Keratinocyte (primary cell): ENCODE results near the gene SPOCK1. TPM values are rescaled to one million over a fixed set of nuclear protein-coding genes. Genes with fewer than 3 reads are reported as not detected.

Source experiments
- DNase-seq: peaks from one replicate; pipeline ENCODE4 v3.0.0-alpha.2; 2011; ENCODE audit warnings: low read depth, missing footprints, low spot score
- FAIRE-seq: peaks from 2 replicates; lab custom pipeline; 2011; peaks lifted over from hg19 to GRCh38; lab: Jason Lieb, UNC
- H2AFZ ChIP-seq: 2 replicates; pipeline ENCODE4 v1.6.0; 2012; ENCODE audit warnings: low read length, control low read depth, inconsistent platforms; ENCODE audit not compliant: control insufficient read depth
- H3K27ac ChIP-seq: 2 replicates; pipeline ENCODE4 v1.5.1; 2011; ENCODE audit warnings: low read length; ENCODE audit not compliant: control insufficient read depth, insufficient read depth
- H3K27me3 ChIP-seq: 3 replicates; pipeline ENCODE4 v1.6.0; 2011; ENCODE audit warnings: low read length; ENCODE audit not compliant: control insufficient read depth, insufficient read depth; ENCODE audit errors: extremely low read depth
- H3K36me3 ChIP-seq, 2 experiments: 2 replicates in 1 of 2; 3 replicates in 1 of 2; pipeline ENCODE4 v1.5.1; 2011; ENCODE audit warnings: low read length in 2 of 2, mild to moderate bottlenecking in 1 of 2; ENCODE audit not compliant: control insufficient read depth in 2 of 2, insufficient read depth in 2 of 2; ENCODE audit errors: extremely low read depth in 1 of 2
- H3K4me1 ChIP-seq: 3 replicates; pipeline ENCODE4 v1.5.1; 2011; ENCODE audit warnings: low read length; ENCODE audit not compliant: control insufficient read depth, insufficient read depth; ENCODE audit errors: extremely low read depth
- H3K4me2 ChIP-seq: 3 replicates; pipeline ENCODE4 v1.6.0; 2011; ENCODE audit warnings: low read depth, low read length; ENCODE audit not compliant: control insufficient read depth, insufficient read depth; ENCODE audit errors: extremely low read depth
- H3K4me3 ChIP-seq, 3 experiments: fragments of 200-600 bp in 1 of 3; sonication (generic) in 1 of 3; 2 replicates in 2 of 3; 3 replicates in 1 of 3; pipeline ENCODE4 v1.5.1; 2011 to 2016; ENCODE audit warnings: low read length in 3 of 3, mild to moderate bottlenecking in 3 of 3, control low read depth in 2 of 3, inconsistent platforms in 1 of 3, low read depth in 1 of 3, mixed read lengths in 1 of 3, mixed run types in 1 of 3, moderate library complexity in 1 of 3; ENCODE audit not compliant: control insufficient read depth in 2 of 3, insufficient read depth in 2 of 3; ENCODE audit errors: extremely low read depth in 1 of 3
- H3K79me2 ChIP-seq: 2 replicates; pipeline ENCODE4 v1.6.0; 2012; ENCODE audit warnings: low read length; ENCODE audit not compliant: control insufficient read depth, insufficient read depth
- H3K9ac ChIP-seq: 3 replicates; pipeline ENCODE4 v1.6.0; 2011; ENCODE audit warnings: low read length; ENCODE audit not compliant: control insufficient read depth, insufficient read depth; ENCODE audit errors: extremely low read depth
- H3K9me1 ChIP-seq: 3 replicates; pipeline ENCODE4 v1.6.0; 2011; ENCODE audit warnings: low read length; ENCODE audit not compliant: control insufficient read depth, insufficient read depth; ENCODE audit errors: extremely low read depth
- H3K9me3 ChIP-seq: 2 replicates; pipeline ENCODE4 v1.5.1; 2012; ENCODE audit warnings: low read depth, low read length; ENCODE audit not compliant: control insufficient read depth
- H4K20me1 ChIP-seq: 3 replicates; pipeline ENCODE4 v1.6.0; 2011; ENCODE audit warnings: low read length; ENCODE audit not compliant: control insufficient read depth, insufficient read depth; ENCODE audit errors: extremely low read depth
- EZH2 ChIP-seq: IDR thresholded peaks from one replicate; pipeline ENCODE4 v1.6.1; 2012; ENCODE audit warnings: inconsistent platforms, mild to moderate bottlenecking, low read length, moderate library complexity
- dilution Hi-C: fragments of 300-500 bp; cut with MboI; formaldehyde crosslinking; loops from one replicate; pipeline ENCODE4 v1.7.0; 2020; ENCODE audit warnings: low sequenced_read_pairs; ENCODE audit not compliant: extremely low pct_ligation_motif_present
- polyA plus RNA-seq, 5 experiments: library from polyadenylated mRNA; depleted of rRNA in 3 of 5; stranded (reverse) in 3 of 5; stranded (forward) in 1 of 5; unstranded in 1 of 5; fragments of >200 nt; gene quantifications; 1 replicate in 1 of 5; 2 replicates in 3 of 5; 3 replicates in 1 of 5; pipeline versions ENCODE4 v1.2.1 to v1.2.3, GENCODE V29; 2011 to 2012; ENCODE audit warnings: missing spikeins in 2 of 5, low read depth in 1 of 5, low replicate concordance in 1 of 5
- TF ChIP-seq, protein P1 (sequence below), 3 experiments: IDR thresholded peaks in 1 of 3; conservative IDR thresholded peaks in 1 of 3; optimal IDR thresholded peaks in 1 of 3; 2 replicates in 2 of 3; 3 replicates in 1 of 3; pipeline versions ENCODE3 to v1.5.1; 2011; ENCODE audit warnings: low read length in 3 of 3, mild to moderate bottlenecking in 3 of 3, moderate library complexity in 2 of 3, control low read depth in 1 of 3, inconsistent platforms in 1 of 3; ENCODE audit not compliant: insufficient read depth in 2 of 3; ENCODE audit errors: extremely low read depth in 1 of 3

Gene SPOCK1
- polyA plus RNA-seq, 1 donor (not counting 4 experiments of a cell fraction or from before 2014, with no cell fraction given), result 5.5 TPM

DNA sequence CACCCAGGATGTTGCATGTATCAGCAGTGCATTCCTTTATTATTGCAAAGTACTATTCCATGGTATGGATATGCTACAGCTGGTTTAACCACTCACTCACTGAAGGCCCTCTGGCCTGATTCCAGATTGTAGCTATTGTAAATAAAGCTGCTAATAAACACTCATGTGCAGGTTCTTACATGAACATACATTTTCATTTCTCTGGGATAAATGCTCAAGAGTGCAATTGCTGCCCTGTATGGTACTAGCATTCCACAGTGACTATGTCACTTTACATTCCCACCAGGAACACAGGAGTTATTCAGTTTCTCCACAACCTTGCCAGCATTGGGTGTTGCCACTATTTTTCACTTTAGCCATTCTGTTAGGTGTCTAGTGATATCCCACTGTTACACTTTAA is 267.6 kb downstream of the SPOCK1 start:
- TF ChIP-seq EZH2, result no peak
- TF ChIP-seq, protein P1, sequence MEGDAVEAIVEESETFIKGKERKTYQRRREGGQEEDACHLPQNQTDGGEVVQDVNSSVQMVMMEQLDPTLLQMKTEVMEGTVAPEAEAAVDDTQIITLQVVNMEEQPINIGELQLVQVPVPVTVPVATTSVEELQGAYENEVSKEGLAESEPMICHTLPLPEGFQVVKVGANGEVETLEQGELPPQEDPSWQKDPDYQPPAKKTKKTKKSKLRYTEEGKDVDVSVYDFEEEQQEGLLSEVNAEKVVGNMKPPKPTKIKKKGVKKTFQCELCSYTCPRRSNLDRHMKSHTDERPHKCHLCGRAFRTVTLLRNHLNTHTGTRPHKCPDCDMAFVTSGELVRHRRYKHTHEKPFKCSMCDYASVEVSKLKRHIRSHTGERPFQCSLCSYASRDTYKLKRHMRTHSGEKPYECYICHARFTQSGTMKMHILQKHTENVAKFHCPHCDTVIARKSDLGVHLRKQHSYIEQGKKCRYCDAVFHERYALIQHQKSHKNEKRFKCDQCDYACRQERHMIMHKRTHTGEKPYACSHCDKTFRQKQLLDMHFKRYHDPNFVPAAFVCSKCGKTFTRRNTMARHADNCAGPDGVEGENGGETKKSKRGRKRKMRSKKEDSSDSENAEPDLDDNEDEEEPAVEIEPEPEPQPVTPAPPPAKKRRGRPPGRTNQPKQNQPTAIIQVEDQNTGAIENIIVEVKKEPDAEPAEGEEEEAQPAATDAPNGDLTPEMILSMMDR (optimal IDR thresholded peaks at IDR 0.05 in 1 of 3, IDR thresholded peaks at IDR 0.05 in 1 of 3, conservative IDR thresholded peaks at IDR 0.05 in 1 of 3; ENCODE audit: extremely low read depth in 1 of 3, insufficient read depth in 2 of 3, low read length in 3 of 3), result no peak
- Histone ChIP-seq H3K4me3 (no peak overlapping the region), H3K27me3 (no peaks in the 10 kb centered on the region), H4K20me1 (no peaks in the 10 kb centered on the region), H3K36me3 (no peaks in the 10 kb centered on the region), H3K27ac (peak overlapping the region; percentile 57), H2AFZ (no peak overlapping the region), H3K79me2 (no peaks in the 10 kb centered on the region), H3K9me3 (no peaks in the 10 kb centered on the region), H3K4me1 (peaks cover 41% of the 10 kb centered on the region), H3K9ac (no peak overlapping the region), H3K4me2 (no peak overlapping the region), H3K9me1 (no peaks in the 10 kb centered on the region)
- FAIRE-seq, result peak; percentile 99
- dilution Hi-C loops, result no loop called here
- DNase-seq, result peak; percentile 98

DNA sequence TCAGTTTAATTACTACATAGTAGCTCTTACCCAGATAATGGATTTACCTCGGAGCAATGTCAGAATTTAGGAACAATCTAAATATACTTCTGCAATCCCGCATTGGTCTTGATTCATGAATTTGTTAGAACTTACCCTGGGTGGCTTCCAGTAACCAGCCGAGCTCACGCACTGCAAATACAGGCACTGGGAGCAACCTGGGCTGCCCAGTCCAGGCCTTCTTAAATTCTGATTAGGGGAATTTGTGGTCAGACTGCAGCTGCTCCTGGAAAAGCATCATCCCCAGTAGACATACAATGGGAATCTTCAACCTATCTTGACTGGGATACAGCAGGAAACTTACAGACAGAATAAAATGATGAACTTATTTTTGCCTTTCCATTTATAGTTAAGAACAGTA is 270.3 kb downstream of the SPOCK1 start:
- FAIRE-seq (no peak), DNase-seq (no peak)
- Histone ChIP-seq H3K4me1 (peaks cover 15% of the 10 kb centered on the region), H3K36me3 (no peaks in the 10 kb centered on the region), H3K9me1 (no peaks in the 10 kb centered on the region), H3K4me2 (no peak overlapping the region), H3K4me3 (no peak overlapping the region), H3K9ac (no peak overlapping the region), H3K27ac (no peak overlapping the region), H3K79me2 (no peaks in the 10 kb centered on the region), H2AFZ (no peak overlapping the region), H4K20me1 (no peaks in the 10 kb centered on the region), H3K27me3 (no peaks in the 10 kb centered on the region), H3K9me3 (no peaks in the 10 kb centered on the region)
- TF ChIP-seq, protein P1 (optimal IDR thresholded peaks at IDR 0.05 in 1 of 3, IDR thresholded peaks at IDR 0.05 in 1 of 3, conservative IDR thresholded peaks at IDR 0.05 in 1 of 3; ENCODE audit: extremely low read depth in 1 of 3, insufficient read depth in 2 of 3, low read length in 3 of 3), result no peak
- no peak for TF ChIP-seq EZH2
- dilution Hi-C loops, result no loop called here
